ELF-1 (cell line): ENCODE data around the gene SLC35G4.
"Not testable (repeated sequence)": the region's sequence is repeated elsewhere in the genome, so short reads cannot be mapped to it uniquely, and the experiment has no call there.

Source experiments
- DNase-seq: peaks from one replicate; pipeline ENCODE4 v3.0.0-alpha.2; 2016; ENCODE audit warnings: low read depth, low spot score

The SLC35G4 gene

GRCh38 chr18:11609488-11609887 lies at the start of gene SLC35G4:
SLC35G4 (plus strand) TSS chr18:11609596; CDS start chr18:11609596, 0 bp downstream.
- not testable (repeated sequence) for DNase-seq

- no peak for DNase-seq
Observed at GRCh38 chr18:11561293-11561692, 48.1 kb upstream of the SLC35G4 start.

- no peak for DNase-seq
Observed at GRCh38 chr18:11565716-11566115, 43.7 kb upstream of the SLC35G4 start.

GRCh38 chr18:11566236-11566965 lies 43.0 kb upstream of the SLC35G4 start:
- DNase-seq, result no peak

- DNase-seq, result no peak
Observed at GRCh38 chr18:11567396-11567795, 42.0 kb upstream of the SLC35G4 start.

GRCh38 chr18:11570073-11570588 lies 39.3 kb upstream of the SLC35G4 start:
- no peak for DNase-seq

GRCh38 chr18:11570769-11571412 lies 38.5 kb upstream of the SLC35G4 start:
- no peak for DNase-seq

- no peak for DNase-seq
Observed at GRCh38 chr18:11572201-11572600, 37.2 kb upstream of the SLC35G4 start.

GRCh38 chr18:11574545-11574944 lies 34.9 kb upstream of the SLC35G4 start:
- DNase-seq, result no peak

- no peak for DNase-seq
Observed at GRCh38 chr18:11577271-11578112, 31.9 kb upstream of the SLC35G4 start.

GRCh38 chr18:11578799-11579198 lies 30.6 kb upstream of the SLC35G4 start:
- DNase-seq, result no peak

GRCh38 chr18:11579916-11580315 lies 29.5 kb upstream of the SLC35G4 start:
- DNase-seq, result no peak

GRCh38 chr18:11581286-11581685 lies 28.1 kb upstream of the SLC35G4 start:
- DNase-seq, result no peak

- no peak for DNase-seq
Observed at GRCh38 chr18:11585596-11585995, 23.8 kb upstream of the SLC35G4 start.

GRCh38 chr18:11586896-11587295 lies 22.5 kb upstream of the SLC35G4 start:
- no peak for DNase-seq

GRCh38 chr18:11587432-11587831 lies 22.0 kb upstream of the SLC35G4 start:
- no peak for DNase-seq

- no peak for DNase-seq
Observed at GRCh38 chr18:11587846-11588245, 21.6 kb upstream of the SLC35G4 start.

- DNase-seq, result no peak
Observed at GRCh38 chr18:11591957-11592356, 17.4 kb upstream of the SLC35G4 start.

GRCh38 chr18:11600321-11600720 lies 9.1 kb upstream of the SLC35G4 start:
- no peak for DNase-seq

GRCh38 chr18:11607906-11608305 lies 1.5 kb upstream of the SLC35G4 start:
- DNase-seq, result no peak

- not testable (repeated sequence) for DNase-seq
Observed at GRCh38 chr18:11608618-11609017, 778 bp upstream of the SLC35G4 start.

GRCh38 chr18:11613073-11613472 lies 3.7 kb downstream of the SLC35G4 start:
- DNase-seq, result not testable (repeated sequence)
